Spleen (tissue), 7 donors: ENCODE measurements around the gene UCP2.

ENCODE experiments used
- POLR2AphosphoS5 ChIP-seq, 3 donors: sonication (generic); formaldehyde crosslinking; IDR thresholded peaks; one replicate each; pipeline ENCODE4 v1.5.1; 2017; ENCODE audit warnings: antibody characterized with exemption in 3 of 3
- TF ChIP-seq, protein P1 (sequence below), 11 experiments: fragments of 200-600 bp in 7 of 11; fragments of 450-650 bp in 4 of 11; sonication (generic) in 4 of 11; IDR thresholded peaks in 8 of 11; conservative IDR thresholded peaks in 3 of 11; 1 replicate in 7 of 11; 2 replicates in 4 of 11; pipeline versions ENCODE4 v1.4.0 to v1.8.0; 2016 to 2021; ENCODE audit warnings: antibody characterized with exemption in 11 of 11, inconsistent platforms in 4 of 11, mild to moderate bottlenecking in 1 of 11
- donor health status: DM: no; HTN: no; CAD: no; lungs with moderate emphysema.
- donor health status: DM: no; HTN: no; CAD: no.
- donor health status: DM: no; HTN: no; CAD: no.

DNA sequence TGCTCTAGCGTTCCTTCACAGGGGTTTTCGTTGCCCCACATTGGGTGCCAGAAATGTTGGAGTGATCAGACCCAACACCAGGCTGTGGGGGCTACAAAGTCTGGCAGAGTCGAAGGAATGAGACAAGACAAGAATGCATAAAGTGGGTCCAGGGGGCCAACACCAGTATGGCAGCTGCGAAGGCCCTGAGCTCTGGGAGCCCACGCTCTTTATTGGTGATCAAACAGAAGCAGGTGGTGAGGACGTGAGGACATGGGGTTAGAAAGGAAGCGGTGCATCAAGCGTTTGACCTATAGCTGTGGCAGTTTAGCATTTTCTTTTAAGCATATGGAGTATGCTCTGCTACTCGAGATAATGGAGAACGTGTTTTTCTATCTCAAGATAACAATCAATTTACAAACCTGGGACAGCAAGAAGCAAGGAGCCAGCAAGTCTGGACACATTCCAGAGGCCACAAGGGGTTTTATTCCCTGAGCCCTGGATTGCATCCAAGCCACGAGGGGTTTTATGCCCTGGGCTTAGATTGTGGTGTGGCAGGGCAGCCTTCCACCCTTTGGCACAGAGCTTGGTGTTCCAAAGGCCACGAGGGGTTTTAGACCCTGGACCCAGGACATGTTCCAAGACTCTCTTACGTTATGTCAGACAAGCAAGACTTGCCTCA lies 35.7 kb downstream of the UCP2 start:
- TF ChIP-seq POLR2AphosphoS5 (IDR thresholded peaks at IDR 0.05), result no peak
- TF ChIP-seq, protein P1, sequence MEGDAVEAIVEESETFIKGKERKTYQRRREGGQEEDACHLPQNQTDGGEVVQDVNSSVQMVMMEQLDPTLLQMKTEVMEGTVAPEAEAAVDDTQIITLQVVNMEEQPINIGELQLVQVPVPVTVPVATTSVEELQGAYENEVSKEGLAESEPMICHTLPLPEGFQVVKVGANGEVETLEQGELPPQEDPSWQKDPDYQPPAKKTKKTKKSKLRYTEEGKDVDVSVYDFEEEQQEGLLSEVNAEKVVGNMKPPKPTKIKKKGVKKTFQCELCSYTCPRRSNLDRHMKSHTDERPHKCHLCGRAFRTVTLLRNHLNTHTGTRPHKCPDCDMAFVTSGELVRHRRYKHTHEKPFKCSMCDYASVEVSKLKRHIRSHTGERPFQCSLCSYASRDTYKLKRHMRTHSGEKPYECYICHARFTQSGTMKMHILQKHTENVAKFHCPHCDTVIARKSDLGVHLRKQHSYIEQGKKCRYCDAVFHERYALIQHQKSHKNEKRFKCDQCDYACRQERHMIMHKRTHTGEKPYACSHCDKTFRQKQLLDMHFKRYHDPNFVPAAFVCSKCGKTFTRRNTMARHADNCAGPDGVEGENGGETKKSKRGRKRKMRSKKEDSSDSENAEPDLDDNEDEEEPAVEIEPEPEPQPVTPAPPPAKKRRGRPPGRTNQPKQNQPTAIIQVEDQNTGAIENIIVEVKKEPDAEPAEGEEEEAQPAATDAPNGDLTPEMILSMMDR (IDR thresholded peaks at IDR 0.05 in 8 of 11, conservative IDR thresholded peaks at IDR 0.05 in 3 of 11), result no peak
